Uterus (tissue), 4 donors: ENCODE data around the gene PTPRN2. TPM values are rescaled to one million over a fixed set of nuclear protein-coding genes. Genes with fewer than 3 reads are reported as not detected.

Experiments used
- DNase-seq, 2 donors: peaks; one replicate each; pipeline ENCODE4 v3.0.0-alpha.2; 2019 to 2020
- H3K27ac ChIP-seq, 2 donors: fragments of 200-600 bp; sonication (generic); 1 replicate in 1 of 2; 2 replicates in 1 of 2; pipeline ENCODE4 v1.5.1; 2016 to 2018
- H3K27me3 ChIP-seq, 2 donors: fragments of 200-600 bp; sonication (generic); one replicate each; pipeline ENCODE4 v1.5.1; 2018 to 2019; ENCODE audit warnings: control low read depth in 1 of 2
- H3K36me3 ChIP-seq, 2 donors: fragments of 200-600 bp; sonication (generic); one replicate each; pipeline ENCODE4 v1.5.1; 2019; ENCODE audit warnings: control low read depth in 1 of 2
- H3K4me1 ChIP-seq, 2 donors: fragments of 200-600 bp; sonication (generic); one replicate each; pipeline ENCODE4 v1.5.1; 2018 to 2019; ENCODE audit warnings: control low read depth in 1 of 2
- H3K4me3 ChIP-seq, 2 donors: fragments of 200-600 bp; sonication (generic); 1 replicate in 1 of 2; 2 replicates in 1 of 2; pipeline ENCODE4 v1.5.1; 2018 to 2019; ENCODE audit warnings: mild to moderate bottlenecking in 1 of 2
- H3K9me3 ChIP-seq, 2 donors: fragments of 200-600 bp; sonication (generic); one replicate each; pipeline ENCODE4 v1.5.1; 2019; ENCODE audit warnings: control low read depth in 1 of 2
- POLR2A ChIP-seq, 2 donors: fragments of 450-650 bp; IDR thresholded peaks; one replicate each; pipeline ENCODE4 v1.6.1; 2016; ENCODE audit warnings: antibody characterized with exemption in 2 of 2, mild to moderate bottlenecking in 1 of 2, moderate library complexity in 1 of 2
- intact Hi-C: fragments of 100-400 bp; cut with DNase I; formaldehyde crosslinking; loops from one replicate; pipeline ENCODE4 v1.15.1; 2023; ENCODE audit warnings: low total_unique reads
- total RNA-seq, 4 donors: library from RNA; depleted of rRNA in 3 of 4; stranded (reverse); fragments of >200 nt in 3 of 4; gene quantifications; one replicate each; pipeline versions ENCODE4 v1.1.0 to v1.2.4, GENCODE V29; 2014 to 2023
- TF ChIP-seq, protein P1 (sequence below), 4 experiments: fragments of 200-600 bp in 2 of 4; fragments of 450-650 bp in 2 of 4; sonication (generic) in 2 of 4; IDR thresholded peaks; one replicate each; pipeline ENCODE4 v1.5.1; 2016 to 2019; ENCODE audit warnings: antibody characterized with exemption in 4 of 4, mild to moderate bottlenecking in 2 of 4, moderate library complexity in 1 of 4
- donor health status: DM: yes; HTN: yes; CAD: no.

The PTPRN2 gene
- total RNA-seq, 4 donors from 2014 or later = 1.2 to 5.2 (median 2.3) TPM

- DNase-seq = no peak
- H3K4me3 ChIP-seq = peak overlapping the region in 1 of 2 donors; percentile 11
- intact Hi-C loops = no loop called here
Measured at GRCh38 chr7:158549176-158549615, 38.4 kb downstream of the PTPRN2 start.

DNA sequence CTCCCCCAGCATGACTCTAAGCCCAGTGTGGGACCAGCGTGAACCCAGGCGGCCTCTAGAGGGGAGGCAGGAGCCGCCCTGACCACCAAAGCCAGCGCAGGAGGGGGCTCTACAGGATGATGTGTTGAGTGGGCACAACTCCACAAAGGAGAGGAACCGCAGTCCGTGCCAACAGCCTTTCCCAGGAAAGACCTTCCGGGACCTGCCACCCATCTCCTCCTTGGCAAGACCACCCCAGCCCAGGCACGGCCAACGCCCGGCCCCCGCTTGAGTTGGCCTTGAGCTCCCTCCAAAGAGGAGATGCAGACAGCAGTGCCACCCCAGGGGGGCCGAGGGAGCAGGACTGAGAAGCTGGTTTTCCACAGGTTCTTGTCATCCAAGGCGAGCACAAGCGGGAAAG is 38.9 kb downstream of the PTPRN2 start:
- no peaks in the 10 kb centered on the region for H3K36me3 ChIP-seq
- no peak overlapping the region for H3K4me3 ChIP-seq
- intact Hi-C loops = no loop called here
- DNase-seq = no peak
- no peaks in the 10 kb centered on the region for H3K27me3 ChIP-seq
- TF ChIP-seq, protein P1, sequence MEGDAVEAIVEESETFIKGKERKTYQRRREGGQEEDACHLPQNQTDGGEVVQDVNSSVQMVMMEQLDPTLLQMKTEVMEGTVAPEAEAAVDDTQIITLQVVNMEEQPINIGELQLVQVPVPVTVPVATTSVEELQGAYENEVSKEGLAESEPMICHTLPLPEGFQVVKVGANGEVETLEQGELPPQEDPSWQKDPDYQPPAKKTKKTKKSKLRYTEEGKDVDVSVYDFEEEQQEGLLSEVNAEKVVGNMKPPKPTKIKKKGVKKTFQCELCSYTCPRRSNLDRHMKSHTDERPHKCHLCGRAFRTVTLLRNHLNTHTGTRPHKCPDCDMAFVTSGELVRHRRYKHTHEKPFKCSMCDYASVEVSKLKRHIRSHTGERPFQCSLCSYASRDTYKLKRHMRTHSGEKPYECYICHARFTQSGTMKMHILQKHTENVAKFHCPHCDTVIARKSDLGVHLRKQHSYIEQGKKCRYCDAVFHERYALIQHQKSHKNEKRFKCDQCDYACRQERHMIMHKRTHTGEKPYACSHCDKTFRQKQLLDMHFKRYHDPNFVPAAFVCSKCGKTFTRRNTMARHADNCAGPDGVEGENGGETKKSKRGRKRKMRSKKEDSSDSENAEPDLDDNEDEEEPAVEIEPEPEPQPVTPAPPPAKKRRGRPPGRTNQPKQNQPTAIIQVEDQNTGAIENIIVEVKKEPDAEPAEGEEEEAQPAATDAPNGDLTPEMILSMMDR (IDR thresholded peaks at IDR 0.05) = no peak
- TF ChIP-seq POLR2A (IDR thresholded peaks at IDR 0.05) = no peak
- H3K27ac ChIP-seq = no peak overlapping the region
- no peaks in the 10 kb centered on the region for H3K9me3 ChIP-seq
- no peaks in the 10 kb centered on the region for H3K4me1 ChIP-seq

More at GRCh38 chr7:158549176-158549615, 38.4 kb downstream of the PTPRN2 start:
- TF ChIP-seq, protein P1 (IDR thresholded peaks at IDR 0.05) = no peak
- no peak for TF ChIP-seq POLR2A (IDR thresholded peaks at IDR 0.05)
- H3K4me1 ChIP-seq = no peaks in the 10 kb centered on the region
- H3K9me3 ChIP-seq = no peaks in the 10 kb centered on the region
- H3K27ac ChIP-seq = no peak overlapping the region
- H3K36me3 ChIP-seq = no peaks in the 10 kb centered on the region
- H3K27me3 ChIP-seq = no peaks in the 10 kb centered on the region

GRCh38 chr7:158547817-158548216 is 39.8 kb downstream of the PTPRN2 start:
- H3K4me3 ChIP-seq = no peak overlapping the region
- no peak for DNase-seq
- no peak overlapping the region for H3K27ac ChIP-seq
- intact Hi-C loops = no loop called here
- H3K36me3 ChIP-seq = no peaks in the 10 kb centered on the region
- no peak for TF ChIP-seq POLR2A (IDR thresholded peaks at IDR 0.05)
- TF ChIP-seq, protein P1 (IDR thresholded peaks at IDR 0.05) = no peak
- no peaks in the 10 kb centered on the region for H3K4me1 ChIP-seq
- H3K27me3 ChIP-seq = no peaks in the 10 kb centered on the region
- H3K9me3 ChIP-seq = no peaks in the 10 kb centered on the region

GRCh38 chr7:158546626-158547025 is 41.0 kb downstream of the PTPRN2 start:
- Histone ChIP-seq H3K27me3 (no peaks in the 10 kb centered on the region), H3K27ac (no peak overlapping the region), H3K9me3 (no peaks in the 10 kb centered on the region), H3K4me3 (no peak overlapping the region), H3K36me3 (no peaks in the 10 kb centered on the region), H3K4me1 (no peaks in the 10 kb centered on the region)
- DNase-seq = no peak
- intact Hi-C loops = no loop called here
- TF ChIP-seq, protein P1 (IDR thresholded peaks at IDR 0.05) = no peak
- TF ChIP-seq POLR2A (IDR thresholded peaks at IDR 0.05) = no peak

GRCh38 chr7:158546214-158546613 is 41.4 kb downstream of the PTPRN2 start:
- no peak overlapping the region for H3K27ac ChIP-seq
- TF ChIP-seq POLR2A (IDR thresholded peaks at IDR 0.05) = no peak
- TF ChIP-seq, protein P1 (IDR thresholded peaks at IDR 0.05) = no peak
- H3K27me3 ChIP-seq = no peaks in the 10 kb centered on the region
- H3K9me3 ChIP-seq = no peaks in the 10 kb centered on the region
- no peaks in the 10 kb centered on the region for H3K4me1 ChIP-seq
- intact Hi-C loops = no loop called here
- H3K4me3 ChIP-seq = no peak overlapping the region
- DNase-seq = no peak
- H3K36me3 ChIP-seq = no peaks in the 10 kb centered on the region
